ENCODE results near the gene MYO5C.

Gene MYO5C

GRCh38 chr15:52218816-52219215 is 76.8 kb downstream of the MYO5C start:
- TF ChIP-seq CTCF (IDR thresholded peaks at IDR 0.05; ENCODE audit: unreplicated experiment in 3 of 3): no peak
- H3K27ac Mint-ChIP-seq: no peak overlapping the region
- no peaks in the 10 kb centered on the region for H3K9me3 Mint-ChIP-seq

DNA sequence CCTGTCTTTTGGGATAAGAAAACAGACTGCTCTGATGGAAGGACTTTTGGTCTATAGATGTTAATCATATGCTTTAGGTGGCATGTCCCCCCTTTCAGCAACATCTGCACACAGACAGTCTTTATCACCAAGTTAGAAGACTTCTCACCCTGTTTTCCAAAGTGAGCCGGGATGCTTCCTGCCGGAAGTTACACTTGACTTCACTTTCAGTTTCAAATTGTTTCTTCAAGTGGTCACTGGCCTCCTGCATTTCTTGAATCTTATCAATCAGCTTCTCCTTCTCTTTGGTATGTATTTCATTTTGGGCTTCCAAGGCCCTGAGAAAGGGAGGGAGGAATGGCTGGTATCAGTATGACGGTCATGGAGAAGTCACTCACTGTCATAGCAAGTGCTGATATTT is 77.2 kb downstream of the MYO5C start:
- Mint-ChIP-seq H3K36me3 (ENCODE audit: low read depth) (peaks cover 14% of the 10 kb centered on the region), H3K9me3 (no peaks in the 10 kb centered on the region), H3K4me1 (peaks cover 10% of the 10 kb centered on the region), H3K27ac (no peak overlapping the region), H3K27me3 (ENCODE audit: low read depth) (peaks cover 5% of the 10 kb centered on the region), H3K4me3 (no peak overlapping the region)
- no peak for TF ChIP-seq CTCF (IDR thresholded peaks at IDR 0.05; ENCODE audit: unreplicated experiment in 3 of 3)

More at GRCh38 chr15:52218816-52219215, 76.8 kb downstream of the MYO5C start:
- Mint-ChIP-seq H3K4me3 (no peak overlapping the region), H3K4me1 (peaks cover 5% of the 10 kb centered on the region), H3K36me3 (ENCODE audit: low read depth) (peaks cover 15% of the 10 kb centered on the region), H3K27me3 (ENCODE audit: low read depth) (peaks cover 5% of the 10 kb centered on the region)

DNA sequence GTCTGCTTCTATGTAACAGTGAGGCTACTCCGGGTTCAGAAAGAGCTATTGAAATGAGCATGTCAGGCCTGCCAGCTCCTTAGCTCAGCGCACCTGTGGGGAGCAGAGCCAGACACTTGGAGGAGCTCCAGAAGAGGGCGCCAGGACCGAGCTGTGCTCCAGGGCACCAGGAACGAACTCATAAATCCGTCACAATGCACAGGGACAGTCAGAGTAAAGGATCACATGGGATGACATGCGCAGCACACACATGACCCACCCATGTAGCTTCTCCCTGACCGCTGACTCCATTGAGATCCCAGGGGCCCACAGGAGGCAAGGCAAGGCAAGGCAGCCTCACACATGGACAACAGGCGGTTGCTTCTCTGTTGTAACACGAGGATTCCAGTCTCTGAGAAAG is 78.4 kb downstream of the MYO5C start:
- Mint-ChIP-seq H3K4me1 (peaks cover 10% of the 10 kb centered on the region), H3K9me3 (no peaks in the 10 kb centered on the region), H3K27me3 (ENCODE audit: low read depth) (no peaks in the 10 kb centered on the region), H3K27ac (no peak overlapping the region), H3K36me3 (ENCODE audit: low read depth) (peaks cover 7% of the 10 kb centered on the region), H3K4me3 (no peak overlapping the region)
- TF ChIP-seq CTCF (IDR thresholded peaks at IDR 0.05; ENCODE audit: unreplicated experiment in 3 of 3): no peak

DNA sequence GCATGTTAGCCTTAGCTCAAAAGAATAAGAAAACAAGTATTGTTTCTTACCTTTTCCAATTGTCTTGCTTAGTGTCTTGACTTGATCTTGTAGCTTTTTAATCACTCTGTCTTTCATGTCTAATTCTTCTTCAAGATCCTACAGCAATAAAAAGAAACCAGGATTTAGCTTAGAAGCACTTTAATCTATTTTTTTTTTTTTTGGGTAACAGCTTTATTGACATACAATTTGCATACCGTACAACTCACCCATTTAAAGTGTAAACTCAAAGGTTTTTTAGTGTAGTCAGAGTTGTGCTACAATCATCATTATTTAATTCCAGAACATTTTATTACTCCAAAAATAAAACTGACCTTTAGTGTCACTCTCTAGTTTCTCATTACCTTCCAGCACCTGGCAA is 81.1 kb downstream of the MYO5C start:
- Mint-ChIP-seq H3K27ac (no peak overlapping the region), H3K27me3 (ENCODE audit: low read depth) (no peaks in the 10 kb centered on the region), H3K36me3 (ENCODE audit: low read depth) (peaks cover 4% of the 10 kb centered on the region), H3K4me1 (peaks cover 10% of the 10 kb centered on the region), H3K9me3 (no peaks in the 10 kb centered on the region), H3K4me3 (no peak overlapping the region)
- no peak for TF ChIP-seq CTCF (IDR thresholded peaks at IDR 0.05; ENCODE audit: unreplicated experiment in 3 of 3)

DNA sequence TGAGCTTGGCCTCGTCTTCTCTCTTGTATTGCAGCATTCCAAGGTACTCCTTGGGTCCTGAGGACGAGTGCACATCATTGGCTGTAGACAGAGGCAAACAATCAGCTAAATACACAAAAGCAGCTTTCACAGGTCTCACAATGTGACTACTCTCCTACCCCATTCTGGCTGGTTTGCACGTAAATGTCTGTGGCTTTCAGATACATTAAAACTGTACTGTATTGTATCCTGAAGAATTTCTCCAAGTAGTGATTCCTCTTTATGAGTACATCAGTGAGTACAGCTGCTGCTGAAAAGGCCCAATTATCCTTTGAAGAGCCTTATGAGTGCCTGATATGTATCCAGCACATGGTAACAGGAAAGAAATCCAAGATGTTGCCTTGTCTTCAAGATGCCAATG is 82.4 kb downstream of the MYO5C start:
- no peaks in the 10 kb centered on the region for H3K27me3 Mint-ChIP-seq (ENCODE audit: low read depth)
- peak overlapping the region in 1 of 3 experiments; percentile 55 for H3K27ac Mint-ChIP-seq
- peaks cover 4% of the 10 kb centered on the region for H3K36me3 Mint-ChIP-seq (ENCODE audit: low read depth)
- H3K9me3 Mint-ChIP-seq: no peaks in the 10 kb centered on the region
- TF ChIP-seq CTCF (IDR thresholded peaks at IDR 0.05; ENCODE audit: unreplicated experiment in 3 of 3): no peak
- peaks cover 10% of the 10 kb centered on the region for H3K4me1 Mint-ChIP-seq
- no peak overlapping the region for H3K4me3 Mint-ChIP-seq

- H3K9me3 Mint-ChIP-seq: no peaks in the 10 kb centered on the region
- H3K36me3 Mint-ChIP-seq (ENCODE audit: low read depth): peaks cover 4% of the 10 kb centered on the region
- H3K27ac Mint-ChIP-seq: no peak overlapping the region
- TF ChIP-seq CTCF (IDR thresholded peaks at IDR 0.05; ENCODE audit: unreplicated experiment in 3 of 3): peak; percentile 49 to 65 (median 59)
- no peak overlapping the region for H3K4me3 Mint-ChIP-seq
- H3K27me3 Mint-ChIP-seq (ENCODE audit: low read depth): no peaks in the 10 kb centered on the region
- H3K4me1 Mint-ChIP-seq: peaks cover under 1% of the 10 kb centered on the region
These were observed 87.2 kb downstream of the MYO5C start for GRCh38 chr15:52208306-52208946.

Measured in nephron (organoid).